Thyroid gland (tissue), 4 donors: ENCODE results near the gene GADD45A.

Source experiments
- POLR2A ChIP-seq, 2 donors: fragments of 450-650 bp; IDR thresholded peaks; one replicate each; pipeline ENCODE4 v1.6.1; 2017; ENCODE audit warnings: antibody characterized with exemption in 2 of 2, mild to moderate bottlenecking in 2 of 2, moderate library complexity in 1 of 2
- TF ChIP-seq, protein P1 (sequence below), 6 experiments: fragments of 200-600 bp in 3 of 6; fragments of 450-650 bp in 3 of 6; sonication (generic) in 3 of 6; IDR thresholded peaks; one replicate each; pipeline ENCODE4 v1.5.1; 2016 to 2019; ENCODE audit warnings: antibody characterized with exemption in 6 of 6, mild to moderate bottlenecking in 2 of 6, inconsistent platforms in 1 of 6, moderate library complexity in 1 of 6

- TF ChIP-seq, protein P1, sequence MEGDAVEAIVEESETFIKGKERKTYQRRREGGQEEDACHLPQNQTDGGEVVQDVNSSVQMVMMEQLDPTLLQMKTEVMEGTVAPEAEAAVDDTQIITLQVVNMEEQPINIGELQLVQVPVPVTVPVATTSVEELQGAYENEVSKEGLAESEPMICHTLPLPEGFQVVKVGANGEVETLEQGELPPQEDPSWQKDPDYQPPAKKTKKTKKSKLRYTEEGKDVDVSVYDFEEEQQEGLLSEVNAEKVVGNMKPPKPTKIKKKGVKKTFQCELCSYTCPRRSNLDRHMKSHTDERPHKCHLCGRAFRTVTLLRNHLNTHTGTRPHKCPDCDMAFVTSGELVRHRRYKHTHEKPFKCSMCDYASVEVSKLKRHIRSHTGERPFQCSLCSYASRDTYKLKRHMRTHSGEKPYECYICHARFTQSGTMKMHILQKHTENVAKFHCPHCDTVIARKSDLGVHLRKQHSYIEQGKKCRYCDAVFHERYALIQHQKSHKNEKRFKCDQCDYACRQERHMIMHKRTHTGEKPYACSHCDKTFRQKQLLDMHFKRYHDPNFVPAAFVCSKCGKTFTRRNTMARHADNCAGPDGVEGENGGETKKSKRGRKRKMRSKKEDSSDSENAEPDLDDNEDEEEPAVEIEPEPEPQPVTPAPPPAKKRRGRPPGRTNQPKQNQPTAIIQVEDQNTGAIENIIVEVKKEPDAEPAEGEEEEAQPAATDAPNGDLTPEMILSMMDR (IDR thresholded peaks at IDR 0.05), result no peak
- TF ChIP-seq POLR2A (IDR thresholded peaks at IDR 0.05), result no peak
These were observed 38.6 kb downstream of the GADD45A start for GRCh38 chr1:67723620-67724019.
